SK-N-SH treated with all-trans-retinoic acid at 6 μM for 48 hours (cell line): ENCODE results near the gene KLRF1.

Experiments
- ATAC-seq: fragments of 200-7000 bp; cut with Tn5 transposase; 3 replicates; pipeline ENCODE4 v1.9.1; 2020; ENCODE audit warnings: mild to moderate bottlenecking, moderate library complexity
- ARNTL ChIP-seq: fragments of 450-650 bp; formaldehyde crosslinking; IDR thresholded peaks from 2 replicates; pipeline ENCODE4 v1.5.0; 2020; ENCODE audit warnings: low read depth, mild to moderate bottlenecking, moderate library complexity, borderline replicate concordance
- BACH2 ChIP-seq: fragments of 250-450 bp; sonication (Bioruptor Pico); IDR thresholded peaks from 2 replicates; pipeline ENCODE4 v1.9.0; 2021; ENCODE audit warnings: mild to moderate bottlenecking, borderline replicate concordance
- CSDC2 ChIP-seq: fragments of 250-450 bp; sonication (Bioruptor Pico); IDR thresholded peaks from 2 replicates; pipeline ENCODE4 v1.5.0; 2020; ENCODE audit warnings: mild to moderate bottlenecking, moderate library complexity
- ESRRG ChIP-seq: fragments of 250-450 bp; sonication (Bioruptor Pico); IDR thresholded peaks from 2 replicates; pipeline ENCODE4 v1.6.1; 2021; ENCODE audit warnings: mild to moderate bottlenecking
- PATZ1 ChIP-seq: fragments of 250-450 bp; sonication (Bioruptor Pico); IDR thresholded peaks from 2 replicates; pipeline ENCODE4 v1.8.0; 2020; ENCODE audit warnings: mild to moderate bottlenecking, moderate library complexity, borderline replicate concordance
- PPARA ChIP-seq: fragments of 250-450 bp; sonication (Bioruptor Pico); IDR thresholded peaks from 2 replicates; pipeline ENCODE4 v1.5.0; 2020; ENCODE audit warnings: mild to moderate bottlenecking, borderline replicate concordance
- RARB ChIP-seq: fragments of 250-450 bp; sonication (Bioruptor Pico); IDR thresholded peaks from 2 replicates; pipeline ENCODE4 v1.8.0; 2021; ENCODE audit warnings: mild to moderate bottlenecking, moderate library complexity
- SNAI2 ChIP-seq: fragments of 250-450 bp; sonication (Bioruptor Pico); IDR thresholded peaks from 2 replicates; pipeline ENCODE4 v1.5.0; 2020; ENCODE audit warnings: mild to moderate bottlenecking, moderate library complexity
- TCF4 ChIP-seq: fragments of 250-450 bp; sonication (Bioruptor Pico); IDR thresholded peaks from 2 replicates; pipeline ENCODE4 v1.8.0; 2021; ENCODE audit warnings: mild to moderate bottlenecking, moderate library complexity, borderline replicate concordance
- TSHZ2 ChIP-seq: fragments of 250-450 bp; sonication (Bioruptor Pico); IDR thresholded peaks from 2 replicates; pipeline ENCODE4 v1.5.0; 2020; ENCODE audit warnings: mild to moderate bottlenecking, moderate library complexity
- ZC3H10 ChIP-seq: fragments of 250-450 bp; sonication (Bioruptor Pico); IDR thresholded peaks from 2 replicates; pipeline ENCODE4 v1.5.1; 2021; ENCODE audit warnings: mild to moderate bottlenecking, moderate library complexity
- ZFP3 ChIP-seq: fragments of 250-450 bp; sonication (Bioruptor Pico); IDR thresholded peaks from 2 replicates; pipeline ENCODE4 v1.5.0; 2020; ENCODE audit warnings: mild to moderate bottlenecking, moderate library complexity
- ZNF565 ChIP-seq: fragments of 450-650 bp; formaldehyde crosslinking; conservative IDR thresholded peaks from 2 replicates; pipeline ENCODE4 v1.5.0; 2020; ENCODE audit warnings: low read depth, mild to moderate bottlenecking, moderate library complexity
- ZNF70 ChIP-seq: fragments of 450-650 bp; formaldehyde crosslinking; IDR thresholded peaks from 2 replicates; pipeline ENCODE4 v1.5.0; 2020; ENCODE audit warnings: mild to moderate bottlenecking, moderate library complexity
- ZNF8 ChIP-seq: fragments of 450-650 bp; formaldehyde crosslinking; IDR thresholded peaks from 2 replicates; pipeline ENCODE4 v1.5.0; 2020; ENCODE audit warnings: mild to moderate bottlenecking, moderate library complexity
- TF ChIP-seq, protein P1 (sequence below): fragments of 250-450 bp; sonication (Bioruptor Pico); IDR thresholded peaks from 2 replicates; pipeline ENCODE4 v1.8.0; 2021; ENCODE audit warnings: low read depth, mild to moderate bottlenecking, moderate library complexity, borderline replicate concordance
- TF ChIP-seq, protein P2 (sequence below): fragments of 250-450 bp; sonication (Bioruptor Pico); IDR thresholded peaks from 2 replicates; pipeline ENCODE4 v1.5.1; 2020; ENCODE audit warnings: low read depth, mild to moderate bottlenecking, moderate library complexity
- TF ChIP-seq, protein P3 (sequence below): fragments of 250-450 bp; sonication (Bioruptor Pico); IDR thresholded peaks from 2 replicates; pipeline ENCODE4 v1.5.1; 2021; ENCODE audit warnings: mild to moderate bottlenecking, moderate library complexity

KLRF1 gene

GRCh38 chr12:9784816-9785215, 42.5 kb upstream of the KLRF1 start:
- TF ChIP-seq TCF4, result no peak
- ATAC-seq, result no peak

DNA sequence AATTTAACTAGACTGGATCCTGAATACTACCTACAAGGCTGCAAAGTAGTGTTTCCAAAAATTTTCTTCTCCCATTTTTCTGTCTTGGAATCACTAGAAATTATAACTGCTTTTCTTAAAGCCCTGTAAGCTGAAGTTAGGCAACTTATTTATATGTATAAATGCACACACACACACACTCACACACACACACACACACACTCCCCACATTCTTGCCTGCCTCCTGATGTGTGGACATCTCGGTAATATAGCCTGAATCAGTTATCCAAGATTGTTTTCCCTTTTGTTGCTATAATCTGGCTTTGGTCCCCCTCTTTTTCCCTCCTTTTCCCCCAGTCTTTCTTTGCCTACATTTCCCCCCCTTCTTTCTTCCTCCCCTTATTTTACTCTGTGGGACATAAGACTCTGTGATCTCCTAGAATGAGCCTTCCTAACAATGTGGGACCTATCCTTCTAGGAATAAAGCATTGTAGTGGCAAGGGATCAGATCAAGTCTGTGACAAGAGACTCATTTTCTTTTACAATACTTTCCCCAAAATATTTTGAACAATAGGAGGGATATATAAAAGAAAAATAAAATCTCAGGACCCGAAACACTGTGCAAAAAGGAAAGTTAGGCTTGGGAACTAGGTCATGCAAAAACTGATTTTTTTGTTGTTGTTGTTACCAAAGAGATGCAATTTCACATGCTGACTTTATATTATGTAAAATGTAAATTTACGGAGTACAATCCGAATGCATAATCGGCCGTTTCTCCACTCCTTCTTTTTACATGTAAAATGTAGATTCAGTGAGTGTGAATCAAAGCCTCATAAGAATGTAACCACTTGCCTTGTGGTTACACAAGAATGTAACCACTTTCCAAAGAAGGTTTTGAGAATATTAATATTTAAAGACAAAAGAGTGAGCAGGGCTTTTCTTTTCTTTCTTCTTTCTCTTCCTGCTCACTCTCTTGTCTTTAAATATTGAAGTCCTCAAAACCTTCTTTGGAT, 40.3 kb upstream of the KLRF1 start:
- TF ChIP-seq PATZ1 (CRISPR knock-in tag), result no peak
- no peak for TF ChIP-seq ZFP3 (CRISPR knock-in tag)
- no peak for TF ChIP-seq ZNF70 (CRISPR knock-in tag)
- no peak for TF ChIP-seq RARB (CRISPR knock-in tag)
- TF ChIP-seq ZNF565 (CRISPR knock-in tag), result no peak
- no peak for TF ChIP-seq TCF4
- no peak for TF ChIP-seq PPARA (CRISPR knock-in tag)
- TF ChIP-seq TSHZ2 (CRISPR knock-in tag), result no peak
- TF ChIP-seq CSDC2 (CRISPR knock-in tag), result no peak
- TF ChIP-seq, protein P1, sequence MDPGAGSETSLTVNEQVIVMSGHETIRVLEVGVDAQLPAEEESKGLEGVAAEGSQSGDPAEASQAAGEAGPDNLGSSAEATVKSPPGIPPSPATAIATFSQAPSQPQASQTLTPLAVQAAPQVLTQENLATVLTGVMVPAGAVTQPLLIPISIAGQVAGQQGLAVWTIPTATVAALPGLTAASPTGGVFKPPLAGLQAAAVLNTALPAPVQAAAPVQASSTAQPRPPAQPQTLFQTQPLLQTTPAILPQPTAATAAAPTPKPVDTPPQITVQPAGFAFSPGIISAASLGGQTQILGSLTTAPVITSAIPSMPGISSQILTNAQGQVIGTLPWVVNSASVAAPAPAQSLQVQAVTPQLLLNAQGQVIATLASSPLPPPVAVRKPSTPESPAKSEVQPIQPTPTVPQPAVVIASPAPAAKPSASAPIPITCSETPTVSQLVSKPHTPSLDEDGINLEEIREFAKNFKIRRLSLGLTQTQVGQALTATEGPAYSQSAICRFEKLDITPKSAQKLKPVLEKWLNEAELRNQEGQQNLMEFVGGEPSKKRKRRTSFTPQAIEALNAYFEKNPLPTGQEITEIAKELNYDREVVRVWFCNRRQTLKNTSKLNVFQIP (CRISPR knock-in tag), result no peak
- TF ChIP-seq, protein P2, sequence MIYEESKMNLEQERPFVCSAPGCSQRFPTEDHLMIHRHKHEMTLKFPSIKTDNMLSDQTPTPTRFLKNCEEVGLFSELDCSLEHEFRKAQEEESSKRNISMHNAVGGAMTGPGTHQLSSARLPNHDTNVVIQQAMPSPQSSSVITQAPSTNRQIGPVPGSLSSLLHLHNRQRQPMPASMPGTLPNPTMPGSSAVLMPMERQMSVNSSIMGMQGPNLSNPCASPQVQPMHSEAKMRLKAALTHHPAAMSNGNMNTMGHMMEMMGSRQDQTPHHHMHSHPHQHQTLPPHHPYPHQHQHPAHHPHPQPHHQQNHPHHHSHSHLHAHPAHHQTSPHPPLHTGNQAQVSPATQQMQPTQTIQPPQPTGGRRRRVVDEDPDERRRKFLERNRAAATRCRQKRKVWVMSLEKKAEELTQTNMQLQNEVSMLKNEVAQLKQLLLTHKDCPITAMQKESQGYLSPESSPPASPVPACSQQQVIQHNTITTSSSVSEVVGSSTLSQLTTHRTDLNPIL (CRISPR knock-in tag), result no peak
- no peak for TF ChIP-seq SNAI2 (CRISPR knock-in tag)
- no peak for TF ChIP-seq ARNTL (CRISPR knock-in tag)
- no peak for TF ChIP-seq ESRRG
- TF ChIP-seq BACH2 (CRISPR knock-in tag), result no peak
- TF ChIP-seq, protein P3, sequence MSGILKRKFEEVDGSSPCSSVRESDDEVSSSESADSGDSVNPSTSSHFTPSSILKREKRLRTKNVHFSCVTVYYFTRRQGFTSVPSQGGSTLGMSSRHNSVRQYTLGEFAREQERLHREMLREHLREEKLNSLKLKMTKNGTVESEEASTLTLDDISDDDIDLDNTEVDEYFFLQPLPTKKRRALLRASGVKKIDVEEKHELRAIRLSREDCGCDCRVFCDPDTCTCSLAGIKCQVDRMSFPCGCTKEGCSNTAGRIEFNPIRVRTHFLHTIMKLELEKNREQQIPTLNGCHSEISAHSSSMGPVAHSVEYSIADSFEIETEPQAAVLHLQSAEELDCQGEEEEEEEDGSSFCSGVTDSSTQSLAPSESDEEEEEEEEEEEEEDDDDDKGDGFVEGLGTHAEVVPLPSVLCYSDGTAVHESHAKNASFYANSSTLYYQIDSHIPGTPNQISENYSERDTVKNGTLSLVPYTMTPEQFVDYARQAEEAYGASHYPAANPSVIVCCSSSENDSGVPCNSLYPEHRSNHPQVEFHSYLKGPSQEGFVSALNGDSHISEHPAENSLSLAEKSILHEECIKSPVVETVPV (CRISPR knock-in tag), result no peak
- TF ChIP-seq ZC3H10 (CRISPR knock-in tag), result no peak
- ATAC-seq, result no peak

DNA sequence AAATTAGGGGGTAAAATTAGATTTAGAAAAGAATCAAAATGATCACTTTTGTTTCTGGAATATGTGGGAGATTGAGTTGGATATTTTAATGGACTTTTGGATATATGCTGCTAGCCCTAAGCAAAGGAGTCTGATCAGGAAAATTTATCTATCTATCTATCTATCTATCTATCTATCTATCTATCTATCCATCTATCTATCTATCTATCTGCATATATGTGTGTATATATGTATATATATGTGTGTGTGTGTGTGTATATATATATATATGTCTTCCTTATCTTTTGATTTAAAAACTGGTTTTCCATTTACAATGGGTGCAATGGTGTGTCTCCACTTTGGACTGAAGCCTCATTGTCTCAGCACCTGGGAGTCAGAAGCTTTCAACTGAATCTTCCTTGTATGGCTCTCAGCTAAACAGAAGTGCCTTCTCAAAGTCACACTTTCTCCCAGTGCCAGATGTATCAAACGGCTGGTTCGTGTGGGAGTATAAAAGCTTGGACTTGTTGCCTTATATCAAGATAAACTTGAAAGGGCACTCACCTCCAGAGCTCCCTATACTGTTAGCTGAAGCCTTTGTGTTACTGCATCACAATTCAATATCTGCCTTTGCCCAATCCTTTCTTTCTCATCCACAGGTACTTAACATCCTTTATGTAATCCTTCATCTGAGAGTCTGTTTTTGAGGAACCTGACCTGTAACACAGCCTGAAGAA, 34.9 kb upstream of the KLRF1 start:
- ATAC-seq, result no peak
- TF ChIP-seq, protein P2 (CRISPR knock-in tag), result no peak
- TF ChIP-seq ESRRG, result no peak
- no peak for TF ChIP-seq ZNF8 (CRISPR knock-in tag)
- no peak for TF ChIP-seq ZNF565 (CRISPR knock-in tag)
- no peak for TF ChIP-seq CSDC2 (CRISPR knock-in tag)
- TF ChIP-seq BACH2 (CRISPR knock-in tag), result no peak
- no peak for TF ChIP-seq PPARA (CRISPR knock-in tag)
